ENCODE measurements around the gene ACBD4. TPM values are rescaled to one million over a fixed set of nuclear protein-coding genes. Genes with fewer than 3 reads are reported as not detected.

The ACBD4 gene
- 10 to 100 TPM; 25.9 to 41.9 (median 28.2) TPM for total RNA-seq

- Histone ChIP-seq H3K4me1 (peaks cover 0 to 39% (median 17%) of the 10 kb centered on the region in 4 donors), H3K36me3 (peaks cover 0 to 26% (median 0%) of the 10 kb centered on the region in 3 donors), H3K9me3 (no peaks in the 10 kb centered on the region), H3K27me3 (no peaks in the 10 kb centered on the region), H3K27ac (peak within 1 kb of the TSS; percentile 84 to 91 (median 89)), H3K4me3 (peak within 1 kb of the TSS; percentile 59 to 92 (median 62))
- WGBS, 2 donors = 8 to 9% methylated on average over 28 to 29 of the region's 40 CpGs
- peak; percentile 81 to 82 for TF ChIP-seq EP300 (IDR thresholded peaks at IDR 0.05)
- TF ChIP-seq CTCF (IDR thresholded peaks at IDR 0.05) = peak; percentile 98 to 100 (median 100)
- TF ChIP-seq POLR2A (IDR thresholded peaks at IDR 0.05) = peak in 1 of 2 donors; percentile 59
- DNase-seq (ENCODE audit: low spot score in 2 of 2) = peak; percentile 93 to 97
These were observed at the start of gene ACBD4 for GRCh38 chr17:45135192-45135977. Gene ACBD4, plus strand, starts transcription at chr17:45135687. Its CDS starts 458 bp downstream, at chr17:45136145.

- no peaks in the 10 kb centered on the region for H3K9me3 ChIP-seq
- H3K4me3 ChIP-seq = no peak overlapping the region
- no peak for DNase-seq (ENCODE audit: low spot score in 2 of 2)
- no peaks in the 10 kb centered on the region for H3K27me3 ChIP-seq
- H3K4me1 ChIP-seq = peaks cover 0 to 12% (median 3%) of the 10 kb centered on the region in 4 donors
- peaks cover 7 to 100% (median 20%) of the 10 kb centered on the region in 3 donors for H3K36me3 ChIP-seq
- TF ChIP-seq CTCF (IDR thresholded peaks at IDR 0.05) = no peak
- peak overlapping the region in 1 of 4 donors; percentile 32 for H3K27ac ChIP-seq
- WGBS, 2 donors = 70 to 76% methylated on average over 4 of the region's 4 CpGs
These were observed 49.1 kb upstream of the ACBD4 start for GRCh38 chr17:45086391-45086790.

- no peaks in the 10 kb centered on the region for H3K9me3 ChIP-seq
- H3K4me3 ChIP-seq = no peak overlapping the region
- peaks cover 0 to 17% (median 8%) of the 10 kb centered on the region in 4 donors for H3K4me1 ChIP-seq
- H3K27ac ChIP-seq = peak overlapping the region in 1 of 4 donors; percentile 32
- peaks cover 7 to 100% (median 14%) of the 10 kb centered on the region in 3 donors for H3K36me3 ChIP-seq
- no peak for TF ChIP-seq CTCF (IDR thresholded peaks at IDR 0.05)
- no peak for TF ChIP-seq EP300 (IDR thresholded peaks at IDR 0.05)
- TF ChIP-seq POLR2A (IDR thresholded peaks at IDR 0.05) = no peak
- WGBS, 2 donors = 85 to 90% methylated on average over 6 of the region's 6 CpGs
- DNase-seq (ENCODE audit: low spot score in 2 of 2) = no peak
- no peaks in the 10 kb centered on the region for H3K27me3 ChIP-seq
These were observed 48.5 kb upstream of the ACBD4 start for GRCh38 chr17:45086865-45087503.

GRCh38 chr17:45087504-45087975 lies 47.9 kb upstream of the ACBD4 start:
- no peak for DNase-seq (ENCODE audit: low spot score in 2 of 2)
- TF ChIP-seq POLR2A (IDR thresholded peaks at IDR 0.05) (no peak), CTCF (IDR thresholded peaks at IDR 0.05) (no peak), EP300 (IDR thresholded peaks at IDR 0.05) (no peak)
- Histone ChIP-seq H3K27ac (peak overlapping the region in 1 of 4 donors; percentile 55), H3K9me3 (no peaks in the 10 kb centered on the region), H3K4me3 (no peak overlapping the region), H3K4me1 (peaks cover 0 to 23% (median 13%) of the 10 kb centered on the region in 4 donors), H3K27me3 (no peaks in the 10 kb centered on the region), H3K36me3 (peaks cover 6 to 97% (median 9%) of the 10 kb centered on the region in 3 donors)
- 56 to 82% methylated on average over 3 of the region's 3 CpGs for WGBS, 2 donors

- Histone ChIP-seq H3K4me3 (no peak overlapping the region), H3K27ac (peak overlapping the region in 1 of 4 donors; percentile 55), H3K27me3 (no peaks in the 10 kb centered on the region), H3K9me3 (no peaks in the 10 kb centered on the region), H3K36me3 (peaks cover 4 to 92% (median 6%) of the 10 kb centered on the region in 3 donors), H3K4me1 (peaks cover 0 to 27% (median 17%) of the 10 kb centered on the region in 4 donors)
- no peak for TF ChIP-seq POLR2A (IDR thresholded peaks at IDR 0.05)
- TF ChIP-seq CTCF (IDR thresholded peaks at IDR 0.05) = no peak
- TF ChIP-seq EP300 (IDR thresholded peaks at IDR 0.05) = no peak
- no peak for DNase-seq (ENCODE audit: low spot score in 2 of 2)
- WGBS, 2 donors = 90 to 93% methylated on average over 5 of the region's 5 CpGs
These were observed 47.5 kb upstream of the ACBD4 start for GRCh38 chr17:45087978-45088377.

All from tibial nerve (tissue), 4 donors.